GM12864 (cell line): ENCODE results near the gene SFT2D3.
A peak's percentile ranks its signal among the peaks of the same experiment; 100 is the strongest.

Source experiments
- DNase-seq: peaks from one replicate; pipeline ENCODE4 v3.0.0-alpha.2; 2011; ENCODE audit warnings: low read depth
- H3K4me3 ChIP-seq: 2 replicates; pipeline ENCODE4 v1.5.1; 2011; ENCODE audit warnings: mild to moderate bottlenecking, low read depth, low read length, control low read depth
- CTCF ChIP-seq: IDR thresholded peaks from 2 replicates; pipeline ENCODE4 v1.5.1; 2011; ENCODE audit warnings: low read depth, mild to moderate bottlenecking, moderate library complexity, low read length, control low read depth, inconsistent platforms; ENCODE audit errors: missing control alignments

SFT2D3 gene

GRCh38 chr2:127697482-127698180, 3.7 kb upstream of the SFT2D3 start:
- no peak overlapping the region for H3K4me3 ChIP-seq
- no peak for TF ChIP-seq CTCF

GRCh38 chr2:127698553-127699355, 2.5 kb upstream of the SFT2D3 start:
- no peak for DNase-seq
- no peak for TF ChIP-seq CTCF
- H3K4me3 ChIP-seq: no peak overlapping the region

More at GRCh38 chr2:127697482-127698180, 3.7 kb upstream of the SFT2D3 start:
- no peak for DNase-seq

GRCh38 chr2:127700527-127701192, 637 bp upstream of the SFT2D3 start:
- peak; percentile 92 for DNase-seq
- peak; percentile 12 for TF ChIP-seq CTCF

GRCh38 chr2:127701651-127702394, 526 bp downstream of the SFT2D3 start:
- peak overlapping the region; percentile 60 for H3K4me3 ChIP-seq
- DNase-seq: peak; percentile 55
- peak; percentile 33 for TF ChIP-seq CTCF

More at GRCh38 chr2:127700527-127701192, 637 bp upstream of the SFT2D3 start:
- peak overlapping the region; percentile 60 for H3K4me3 ChIP-seq

- H3K4me3 ChIP-seq: peak overlapping the region; percentile 60
- DNase-seq: no peak
- no peak for TF ChIP-seq CTCF
These were observed 1.2 kb downstream of the SFT2D3 start for GRCh38 chr2:127702395-127703009.

GRCh38 chr2:127703282-127703681, 2.0 kb downstream of the SFT2D3 start:
- DNase-seq: no peak
- no peak for TF ChIP-seq CTCF
- H3K4me3 ChIP-seq: no peak overlapping the region; the same call in 1 of the 2 replicates
